ENCODE measurements around the gene MAD1L1.

The MAD1L1 gene

DNA sequence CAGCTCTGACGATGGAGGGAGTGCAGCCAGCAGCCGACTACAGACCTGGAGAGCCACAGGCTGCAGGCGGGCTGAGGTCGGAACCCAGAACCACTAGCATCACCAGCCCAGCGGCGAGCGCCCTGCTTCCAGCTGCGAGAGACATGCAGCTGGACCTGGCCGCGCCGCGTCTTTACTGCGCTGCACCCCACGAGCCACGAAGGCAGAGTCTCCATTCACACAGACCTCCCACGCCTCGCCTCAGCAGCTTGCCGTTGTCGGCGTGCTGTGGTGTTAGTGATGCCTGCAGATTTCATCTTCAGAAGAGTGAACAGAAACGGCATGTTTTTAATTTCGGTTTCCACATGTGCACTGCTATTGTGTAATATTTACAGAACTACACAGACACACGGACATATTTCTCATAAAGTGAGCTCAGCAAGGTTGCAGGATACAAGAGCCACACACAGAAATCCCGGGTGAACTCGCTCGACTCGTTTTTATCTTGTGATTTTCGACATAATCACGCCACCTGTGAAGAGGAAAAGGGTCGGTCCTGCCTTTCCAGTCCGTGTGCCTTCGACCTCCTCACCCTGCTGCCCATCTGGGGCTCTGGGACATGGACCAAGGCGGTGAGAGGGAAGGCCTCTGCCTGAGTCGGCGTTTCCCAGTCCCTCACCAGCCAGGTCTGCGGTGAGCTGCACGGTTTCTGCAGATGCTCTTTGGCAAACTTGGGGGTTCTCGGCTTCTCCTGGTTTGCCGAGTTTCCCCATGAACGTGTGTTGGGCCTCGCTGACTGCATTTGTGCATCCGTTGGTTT is 310.5 kb downstream of the MAD1L1 start:
- no peaks in the 10 kb centered on the region for H3K79me2 ChIP-seq (ENCODE audit: insufficient read depth, low read depth)

DNA sequence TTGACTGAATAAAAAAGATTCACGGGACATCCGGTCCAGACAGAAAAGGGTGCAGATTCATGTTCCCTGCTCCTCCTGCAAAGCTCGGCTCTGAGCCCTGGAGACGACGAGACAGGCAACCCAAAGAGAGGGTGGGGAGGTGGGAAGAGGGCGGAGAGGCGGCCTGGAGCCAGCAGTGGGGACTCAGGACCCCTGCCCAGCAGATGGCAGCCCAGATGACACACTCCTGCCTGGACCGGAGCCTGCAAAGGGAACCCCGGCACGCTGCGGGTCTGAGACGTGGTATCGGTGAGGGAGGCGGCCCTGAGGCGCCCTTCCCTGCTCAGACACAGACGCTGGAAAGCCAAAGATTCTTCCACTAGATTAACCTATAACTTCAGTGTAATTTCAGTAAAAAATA is 311.9 kb downstream of the MAD1L1 start:
- Histone ChIP-seq H3K4me1 (ENCODE audit: low read depth, poor library complexity, severe bottlenecking) (no peaks in the 10 kb centered on the region), H3K27me3 (ENCODE audit: insufficient read depth, low read depth) (no peaks in the 10 kb centered on the region), H2AFZ (ENCODE audit: low read depth) (no peak overlapping the region), H3K4me2 (no peak overlapping the region), H4K20me1 (ENCODE audit: insufficient read depth) (no peaks in the 10 kb centered on the region), H3K4me3 (IDR thresholded peaks at IDR 0.05; ENCODE audit: insufficient read depth, low read depth, low read length) (no peak overlapping the region), H3K36me3 (ENCODE audit: insufficient read depth) (no peaks in the 10 kb centered on the region), H3K27ac (no peak overlapping the region), H3K79me2 (ENCODE audit: insufficient read depth, low read depth) (no peaks in the 10 kb centered on the region), H3K9ac (no peak overlapping the region)
- no peak for TF ChIP-seq CTCF (conservative IDR thresholded peaks at IDR 0.05; ENCODE audit: low read depth, low read length)

More for the DNA sequence above, 310.5 kb downstream of the MAD1L1 start:
- no peaks in the 10 kb centered on the region for H3K27me3 ChIP-seq (ENCODE audit: insufficient read depth, low read depth)
- H3K4me1 ChIP-seq (ENCODE audit: low read depth, poor library complexity, severe bottlenecking) = no peaks in the 10 kb centered on the region
- H4K20me1 ChIP-seq (ENCODE audit: insufficient read depth) = no peaks in the 10 kb centered on the region
- no peak overlapping the region for H3K27ac ChIP-seq
- H3K4me2 ChIP-seq = no peak overlapping the region
- H3K4me3 ChIP-seq (IDR thresholded peaks at IDR 0.05; ENCODE audit: insufficient read depth, low read depth, low read length) = no peak overlapping the region
- H2AFZ ChIP-seq (ENCODE audit: low read depth) = no peak overlapping the region
- H3K9ac ChIP-seq = no peak overlapping the region
- no peak for TF ChIP-seq CTCF (conservative IDR thresholded peaks at IDR 0.05; ENCODE audit: low read depth, low read length)
- no peaks in the 10 kb centered on the region for H3K36me3 ChIP-seq (ENCODE audit: insufficient read depth)

- Histone ChIP-seq H3K27ac (no peak overlapping the region), H3K4me1 (ENCODE audit: low read depth, poor library complexity, severe bottlenecking) (no peaks in the 10 kb centered on the region), H3K36me3 (ENCODE audit: insufficient read depth) (no peaks in the 10 kb centered on the region), H3K9ac (no peak overlapping the region), H4K20me1 (ENCODE audit: insufficient read depth) (no peaks in the 10 kb centered on the region), H3K79me2 (ENCODE audit: insufficient read depth, low read depth) (no peaks in the 10 kb centered on the region), H2AFZ (ENCODE audit: low read depth) (no peak overlapping the region), H3K27me3 (ENCODE audit: insufficient read depth, low read depth) (no peaks in the 10 kb centered on the region), H3K4me3 (IDR thresholded peaks at IDR 0.05; ENCODE audit: insufficient read depth, low read depth, low read length) (no peak overlapping the region), H3K4me2 (no peak overlapping the region)
- TF ChIP-seq CTCF (conservative IDR thresholded peaks at IDR 0.05; ENCODE audit: low read depth, low read length) = no peak
Observed at GRCh38 chr7:1920266-1920681, 312.5 kb downstream of the MAD1L1 start.

- no peaks in the 10 kb centered on the region for H3K79me2 ChIP-seq (ENCODE audit: insufficient read depth, low read depth)
- H3K27me3 ChIP-seq (ENCODE audit: insufficient read depth, low read depth) = no peaks in the 10 kb centered on the region
- no peak overlapping the region for H2AFZ ChIP-seq (ENCODE audit: low read depth)
- H3K36me3 ChIP-seq (ENCODE audit: insufficient read depth) = no peaks in the 10 kb centered on the region
- H3K4me2 ChIP-seq = no peak overlapping the region
- H4K20me1 ChIP-seq (ENCODE audit: insufficient read depth) = no peaks in the 10 kb centered on the region
- H3K9ac ChIP-seq = no peak overlapping the region
- no peak overlapping the region for H3K27ac ChIP-seq
- no peak overlapping the region for H3K4me3 ChIP-seq (IDR thresholded peaks at IDR 0.05; ENCODE audit: insufficient read depth, low read depth, low read length)
- TF ChIP-seq CTCF (conservative IDR thresholded peaks at IDR 0.05; ENCODE audit: low read depth, low read length) = no peak
- no peaks in the 10 kb centered on the region for H3K4me1 ChIP-seq (ENCODE audit: low read depth, poor library complexity, severe bottlenecking)
Observed at GRCh38 chr7:1919539-1920265, 313.0 kb downstream of the MAD1L1 start.
